K562 (cell line): ENCODE data around the gene ZMIZ1. TPM values are rescaled to one million over a fixed set of nuclear protein-coding genes. Genes with fewer than 3 reads are reported as not detected.

Experiments
- ARID1B ChIP-seq: fragments of 450-650 bp; IDR thresholded peaks from 2 replicates; pipeline ENCODE4 v1.6.1; 2016; ENCODE audit warnings: antibody characterized with exemption, mild to moderate bottlenecking, inconsistent platforms
- DPF2 ChIP-seq: fragments of 450-650 bp; IDR thresholded peaks from 2 replicates; pipeline ENCODE4 v1.6.1; 2016
- E2F5 ChIP-seq: sonication (generic); formaldehyde crosslinking; IDR thresholded peaks from 2 replicates; pipeline ENCODE4 v1.8.0; 2022; ENCODE audit warnings: mild to moderate bottlenecking, missing genetic modification reagents
- ELF4 ChIP-seq: fragments of 450-650 bp; formaldehyde crosslinking; IDR thresholded peaks from 2 replicates; pipeline ENCODE4 v1.4.0; 2022; ENCODE audit warnings: missing genetic modification characterization
- KLF16 ChIP-seq: IDR thresholded peaks from 2 replicates; pipeline ENCODE4 v1.6.1; 2016; ENCODE audit warnings: antibody characterized with exemption
- MITF ChIP-seq: IDR thresholded peaks from 2 replicates; pipeline ENCODE4 v1.6.1; 2014; ENCODE audit warnings: antibody characterized with exemption
- NCOA1 ChIP-seq: fragments of 450-650 bp; IDR thresholded peaks from 2 replicates; pipeline ENCODE4 v1.6.1; 2016; ENCODE audit warnings: low read depth
- PATZ1 ChIP-seq: fragments of 250-450 bp; sonication (Bioruptor Pico); IDR thresholded peaks from 2 replicates; pipeline ENCODE4 v1.5.0; 2020; ENCODE audit warnings: mild to moderate bottlenecking, borderline replicate concordance
- RBBP5 ChIP-seq: fragments of 200-600 bp; sonication (generic); IDR thresholded peaks from 2 replicates; pipeline ENCODE4 v1.6.1; 2012; ENCODE audit warnings: borderline replicate concordance, mild to moderate bottlenecking, low read length, control low read depth, inconsistent platforms; ENCODE audit not compliant: insufficient read depth, poor library complexity, severe bottlenecking
- RUNX1 ChIP-seq: sonication (generic); IDR thresholded peaks from 2 replicates; pipeline ENCODE4 v1.6.1; 2016; ENCODE audit warnings: antibody characterized with exemption, low read depth
- SMARCC2 ChIP-seq: fragments of 450-650 bp; IDR thresholded peaks from 2 replicates; pipeline ENCODE4 v1.6.1; 2017; ENCODE audit warnings: antibody characterized with exemption, moderate library complexity, mild to moderate bottlenecking, low read depth
- SPI1 ChIP-seq: IDR thresholded peaks from 2 replicates; pipeline ENCODE4 v1.6.1; 2011; ENCODE audit warnings: low read depth, low read length, control low read depth, borderline replicate concordance
- TEAD4 ChIP-seq, 2 experiments: sonication (generic) in 1 of 2; formaldehyde crosslinking in 1 of 2; IDR thresholded peaks; 2 replicates each; pipeline versions ENCODE4 v1.6.1 to v1.8.0; 2012 to 2022; ENCODE audit warnings: borderline replicate concordance in 1 of 2, inconsistent platforms in 1 of 2, low read length in 1 of 2, mild to moderate bottlenecking in 1 of 2, missing genetic modification reagents in 1 of 2
- TFAP4 ChIP-seq: sonication (generic); formaldehyde crosslinking; IDR thresholded peaks from 2 replicates; pipeline ENCODE4 v1.8.0; 2022; ENCODE audit warnings: missing genetic modification reagents, mild to moderate bottlenecking, moderate library complexity, borderline replicate concordance
- ZC3H11A ChIP-seq: IDR thresholded peaks from 2 replicates; pipeline ENCODE4 v1.6.1; 2012; ENCODE audit warnings: low read depth, low read length, improper control_type of control experiment
- ZFP36 ChIP-seq: fragments of 150-350 bp; IDR thresholded peaks from 2 replicates; pipeline ENCODE4 v1.6.1; 2018; ENCODE audit warnings: low read length, low read depth; ENCODE audit not compliant: partially characterized antibody
- ZNF12 ChIP-seq: sonication (generic); formaldehyde crosslinking; IDR thresholded peaks from 2 replicates; pipeline ENCODE4 v1.4.0; 2020; ENCODE audit warnings: mild to moderate bottlenecking, missing genetic modification reagents
- ZNF395 ChIP-seq: fragments of 200-800 bp; sonication (Bioruptor generic); IDR thresholded peaks from 2 replicates; pipeline ENCODE4 v1.6.1; 2017; ENCODE audit warnings: missing genetic modification characterization, missing compliant biosample characterization
- ZNF589 ChIP-seq: fragments of 200-800 bp; sonication (Bioruptor generic); IDR thresholded peaks from 2 replicates; pipeline ENCODE4 v1.6.1; 2016; ENCODE audit warnings: low read depth, missing genetic modification characterization, missing compliant biosample characterization
- ZNF707 ChIP-seq: fragments of 250-450 bp; sonication (Bioruptor Pico); conservative IDR thresholded peaks from 2 replicates; pipeline ENCODE4 v1.8.0; 2022; ENCODE audit warnings: inconsistent platforms, mild to moderate bottlenecking, moderate library complexity
- polyA plus RNA-seq, 8 experiments: library from polyadenylated mRNA; depleted of rRNA in 4 of 8; stranded (reverse) in 5 of 8; unstranded in 3 of 8; fragments of >200 nt; fragmentation: Nextera tagmentation in 2 of 8; fragmentation: Illumina TruSeq in 1 of 8; extraction: Ambion mirVana in 2 of 8; extraction: Trizol in 1 of 8; gene quantifications; 2 replicates each; pipeline versions ENCODE4 v1.2.1 to v1.2.3, GENCODE V29; 2011 to 2014; ENCODE audit warnings: inconsistent platforms in 1 of 8, missing spikeins in 1 of 8
- total RNA-seq, 7 experiments: library from RNA; depleted of rRNA in 6 of 7; stranded (reverse); fragments of >200 nt in 6 of 7; fragmentation: Illumina TruSeq in 2 of 7; extraction: Trizol in 2 of 7; gene quantifications; 2 replicates each; pipeline versions ENCODE4 v1.2.1 to v1.2.3, GENCODE V29; 2011 to 2021; ENCODE audit warnings: low replicate concordance in 1 of 7

The ZMIZ1 gene
- total and polyA plus RNA-seq, 9 of the 15 experiments (the other 6 are each of a cell fraction or from before 2014, with no cell fraction given), result 1.0 to 37.3 (median 4.3) TPM

- TF ChIP-seq ELF4 (0 out of 2 replicates have a peak, but pooled peaks have one; percentile 3), TEAD4 (IDR thresholded peaks at IDR 0.05; ENCODE audit: low read length) (peak; percentile 87), TEAD4 (CRISPR knock-in tag; IDR thresholded peaks at IDR 0.05; ENCODE audit: borderline replicate concordance) (no peak), RBBP5 (no peak), PATZ1 (no peak), KLF16 (peak; percentile 89), ZNF707 (CRISPR knock-in tag) (no peak), ZNF395 (CRISPR knock-in tag) (peak; percentile 50; the same call in 1 of the 2 replicates), SPI1 (peak; percentile 100), TFAP4 (peak; percentile 88), ZNF589 (peak; percentile 30; the same call in 1 of the 2 replicates), ARID1B (peak; percentile 84), RUNX1 (0 out of 2 replicates have a peak, but pooled peaks have one; percentile 24), ZFP36 (no peak), MITF (peak; percentile 25), ZNF12 (CRISPR knock-in tag) (no peak), DPF2 (peak; percentile 70), E2F5 (CRISPR knock-in tag) (no peak), ZC3H11A (no peak), SMARCC2 (0 out of 2 replicates have a peak, but pooled peaks have one; percentile 21), NCOA1 (0 out of 2 replicates have a peak, but pooled peaks have one; percentile 19)
These were observed 64.1 kb downstream of the ZMIZ1 start (continued) for GRCh38 chr10:79132681-79133381.
